CD4-positive, alpha-beta T cell treated with Interleukin-4 for 1 hour (primary cell): ENCODE results near the gene ITGB1BP1.
A peak's percentile ranks its signal among the peaks of the same experiment; 100 is the strongest.

Source experiments
- DNase-seq, 2 donors: peaks; one replicate each; pipeline ENCODE4 v3.0.0-alpha.2; 2020 to 2022

Gene ITGB1BP1

DNA sequence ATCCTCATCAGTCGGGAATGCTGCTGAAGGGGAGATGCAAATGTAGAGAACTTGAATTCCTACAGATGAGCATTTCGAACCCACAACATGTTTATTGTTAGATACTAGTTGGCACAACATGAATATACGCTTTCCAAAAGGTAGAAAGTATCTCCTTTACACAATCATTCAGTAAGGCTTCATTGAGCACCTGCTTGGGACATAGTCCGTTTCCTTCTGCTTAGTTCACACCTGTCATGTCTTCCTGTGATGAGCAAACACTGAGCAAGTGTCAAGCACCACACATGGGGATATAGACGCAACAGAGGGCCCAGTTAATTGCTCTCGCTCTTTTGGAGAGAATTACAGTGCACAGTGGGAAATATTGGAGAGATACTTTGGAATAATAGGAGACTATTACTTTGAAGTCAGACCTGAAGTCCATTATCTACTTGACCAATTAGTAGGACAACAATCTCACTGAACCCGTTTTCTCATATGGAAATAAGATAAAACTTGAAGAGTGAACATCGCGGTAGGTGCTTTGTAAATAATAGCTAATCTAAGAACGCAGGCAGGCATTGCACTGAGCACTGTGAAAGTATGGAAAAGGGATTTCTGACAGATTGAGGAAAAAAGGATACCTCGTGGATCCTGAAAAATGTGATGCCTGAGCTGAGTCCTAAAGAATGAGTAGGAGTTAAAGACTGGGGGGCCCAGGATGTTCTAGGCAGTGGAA is 1.3 kb upstream of the ITGB1BP1 start:
- peak in 1 of 2 donors; percentile 4 for DNase-seq

DNA sequence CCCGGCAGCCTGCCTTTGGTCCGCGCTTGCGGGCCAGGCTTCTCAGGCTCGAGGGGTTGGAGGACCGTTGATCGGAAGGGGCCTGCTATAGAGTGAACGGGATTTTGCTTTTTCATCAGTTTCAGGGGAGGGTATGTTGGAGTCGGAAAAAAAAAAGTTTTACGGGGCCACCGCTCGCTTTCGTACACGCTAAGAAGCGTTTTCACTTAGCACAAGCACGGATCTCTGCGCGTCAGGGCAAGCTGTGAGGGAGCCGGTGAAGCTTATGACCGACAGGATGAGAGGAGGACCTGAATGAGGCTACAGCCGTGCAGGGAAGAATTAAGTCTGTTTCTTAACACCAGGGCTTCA is 569 bp upstream of the ITGB1BP1 start:
- no peak for DNase-seq

DNA sequence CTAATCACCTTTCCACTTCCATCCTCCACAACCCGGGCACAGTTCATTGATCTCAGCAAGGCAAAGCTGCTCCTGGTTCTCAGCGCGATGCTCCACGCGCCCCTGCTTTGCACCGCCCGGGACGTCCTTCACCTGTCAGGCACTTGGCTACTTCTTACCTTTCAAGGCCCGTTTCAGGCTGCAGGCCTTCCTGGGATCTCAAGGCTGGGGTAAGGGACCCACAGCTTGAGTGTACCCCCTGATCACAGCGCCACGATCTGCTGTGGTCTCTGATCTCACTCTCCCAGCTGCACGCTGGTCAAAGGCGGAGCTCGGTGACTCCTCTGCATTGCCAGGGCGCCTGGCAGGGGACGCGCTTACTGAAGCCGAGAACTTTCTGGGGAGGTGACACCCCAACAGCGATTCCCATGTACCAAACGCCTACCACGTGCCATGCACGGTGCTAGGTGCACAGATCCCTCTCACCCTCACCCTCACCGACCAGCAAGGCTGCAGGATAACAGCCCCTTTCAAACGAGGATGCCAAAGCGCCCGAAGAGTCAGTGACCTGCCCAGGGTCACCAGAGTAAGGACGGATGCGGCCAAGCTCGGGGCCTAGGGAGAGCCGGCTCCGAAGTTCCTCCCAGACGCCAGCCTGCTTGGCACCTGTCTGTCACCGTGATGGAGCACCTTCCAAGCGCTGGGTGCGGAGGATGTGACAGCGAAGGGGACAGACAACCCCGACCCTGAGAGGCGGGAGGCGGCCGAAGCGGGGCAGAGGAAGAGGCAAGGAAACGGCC is 818 bp downstream of the ITGB1BP1 start:
- DNase-seq, result peak; percentile 29 to 46

DNA sequence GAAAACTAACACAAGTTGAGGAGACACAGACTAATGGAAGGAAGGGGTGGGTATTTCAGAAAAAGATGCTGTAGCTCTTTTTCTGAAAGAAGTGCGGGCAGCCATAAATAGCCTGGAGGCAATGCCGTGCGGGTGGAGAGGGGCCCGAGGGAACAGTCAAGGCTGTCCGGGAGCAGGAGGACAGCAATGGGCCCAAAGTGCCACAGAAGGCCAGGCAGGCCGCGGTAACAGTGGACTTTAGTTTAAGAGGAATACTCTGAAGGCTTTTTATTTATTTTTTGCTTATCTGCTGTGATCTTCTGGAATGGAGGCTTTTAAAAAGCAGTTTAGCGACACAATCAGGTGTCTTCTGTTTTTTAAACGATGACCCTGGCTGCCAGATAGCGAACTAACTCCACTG is 2.8 kb downstream of the ITGB1BP1 start:
- no peak for DNase-seq

DNA sequence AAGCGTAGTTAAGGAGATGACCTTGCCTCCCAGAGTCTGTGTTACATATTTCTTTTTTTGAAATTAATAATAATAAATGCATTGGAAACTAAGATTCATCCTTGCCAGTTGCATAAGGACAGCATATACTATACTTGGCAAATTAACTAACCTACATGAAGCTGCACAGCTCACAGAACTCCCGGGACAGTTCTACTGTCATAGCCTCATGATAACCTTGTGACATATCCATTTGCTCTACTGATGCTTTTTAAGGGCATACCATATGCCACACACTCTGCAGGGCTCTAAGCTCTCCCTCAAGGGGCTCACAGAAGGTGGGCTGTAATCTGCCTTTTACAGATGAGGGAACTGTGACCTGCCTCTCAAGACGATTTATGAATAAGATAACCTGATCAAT is 3.8 kb downstream of the ITGB1BP1 start:
- no peak for DNase-seq

DNA sequence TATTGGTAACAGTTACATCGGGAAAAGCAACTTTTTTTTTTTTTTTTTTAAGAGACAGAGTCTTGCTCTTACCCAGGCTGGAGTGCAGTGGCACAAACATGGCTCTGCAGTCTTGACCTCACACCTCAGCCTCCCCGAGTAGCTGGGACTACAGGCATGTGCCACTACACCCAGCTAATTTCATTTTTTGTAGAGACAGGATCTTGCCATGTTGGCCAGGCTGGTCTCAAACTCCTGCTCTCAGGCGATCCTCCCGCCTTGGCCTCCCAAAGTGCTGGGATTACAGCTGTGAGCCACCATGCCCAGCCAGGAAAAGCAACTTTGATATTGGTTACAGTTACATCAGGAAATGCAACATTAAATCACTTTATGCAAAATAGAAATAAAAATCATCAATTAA is 4.6 kb downstream of the ITGB1BP1 start:
- DNase-seq, result no peak

DNA sequence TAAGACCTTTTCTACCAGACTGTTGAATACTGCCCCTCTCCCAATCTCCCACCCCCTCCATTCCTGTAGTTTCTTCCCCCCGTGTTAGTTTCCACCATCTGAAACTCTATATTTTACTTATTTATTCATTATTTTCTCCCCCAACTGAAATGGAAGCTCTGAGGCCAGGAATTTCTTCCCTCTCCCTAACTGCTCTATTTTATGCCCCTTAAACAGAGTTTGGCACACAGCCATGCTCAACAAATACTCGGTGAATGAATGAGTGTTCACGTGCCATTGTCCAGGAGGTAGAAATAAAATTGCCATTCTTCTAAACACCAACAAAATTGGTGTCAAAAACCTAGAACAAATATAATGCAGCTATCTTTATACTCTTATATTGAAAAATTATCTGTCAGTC is 5.6 kb downstream of the ITGB1BP1 start:
- no peak for DNase-seq

DNA sequence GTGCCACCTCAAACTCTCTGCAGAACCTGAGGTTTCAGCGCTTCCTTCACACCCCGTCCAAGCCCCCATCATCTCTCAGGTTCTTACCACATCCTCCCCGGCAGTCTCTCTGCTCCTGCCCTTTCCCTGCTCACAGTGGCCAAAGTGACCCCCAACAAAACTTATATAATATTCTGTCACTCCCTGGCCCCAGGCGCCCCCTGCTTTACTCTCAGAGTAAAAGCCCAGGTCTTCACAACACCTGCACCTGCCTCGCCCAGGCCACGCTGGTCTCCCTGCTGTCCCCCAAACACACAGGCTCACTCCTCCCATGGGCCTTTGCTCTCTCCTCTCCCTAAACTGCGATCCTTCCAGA is 6.4 kb downstream of the ITGB1BP1 start:
- DNase-seq, result no peak

DNA sequence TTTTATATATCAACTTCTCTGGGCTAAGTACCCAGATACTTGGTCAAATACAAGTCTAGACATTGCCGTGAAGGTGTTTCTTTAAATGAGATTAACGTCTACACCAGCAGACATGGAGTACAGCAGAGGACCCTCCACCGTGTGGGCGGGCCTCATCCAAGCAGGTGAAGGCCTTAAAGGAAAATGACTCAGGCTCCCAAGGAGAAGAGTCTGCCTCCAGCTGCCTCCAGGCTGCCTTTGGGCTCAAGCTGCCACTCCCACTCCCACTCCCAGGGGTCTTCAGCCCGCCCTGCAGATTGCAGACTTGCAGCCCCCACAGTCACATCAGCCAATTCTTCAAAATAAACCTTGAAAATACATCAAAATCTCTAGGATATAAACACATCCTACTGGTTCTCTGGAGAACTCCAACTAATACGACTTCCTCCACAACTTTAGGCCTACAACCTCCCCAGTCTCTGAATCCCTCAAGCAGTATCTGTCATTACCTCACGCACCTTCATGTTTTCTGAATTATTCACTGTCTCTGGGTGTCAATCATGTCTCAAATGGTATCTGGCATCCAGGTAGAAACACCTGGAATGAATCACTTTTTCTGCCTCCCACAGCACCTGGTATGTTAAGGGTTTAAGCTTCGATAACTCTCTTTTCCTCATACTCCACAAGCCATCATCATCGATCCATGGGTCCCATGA is 6.9 kb downstream of the ITGB1BP1 start:
- no peak for DNase-seq

DNA sequence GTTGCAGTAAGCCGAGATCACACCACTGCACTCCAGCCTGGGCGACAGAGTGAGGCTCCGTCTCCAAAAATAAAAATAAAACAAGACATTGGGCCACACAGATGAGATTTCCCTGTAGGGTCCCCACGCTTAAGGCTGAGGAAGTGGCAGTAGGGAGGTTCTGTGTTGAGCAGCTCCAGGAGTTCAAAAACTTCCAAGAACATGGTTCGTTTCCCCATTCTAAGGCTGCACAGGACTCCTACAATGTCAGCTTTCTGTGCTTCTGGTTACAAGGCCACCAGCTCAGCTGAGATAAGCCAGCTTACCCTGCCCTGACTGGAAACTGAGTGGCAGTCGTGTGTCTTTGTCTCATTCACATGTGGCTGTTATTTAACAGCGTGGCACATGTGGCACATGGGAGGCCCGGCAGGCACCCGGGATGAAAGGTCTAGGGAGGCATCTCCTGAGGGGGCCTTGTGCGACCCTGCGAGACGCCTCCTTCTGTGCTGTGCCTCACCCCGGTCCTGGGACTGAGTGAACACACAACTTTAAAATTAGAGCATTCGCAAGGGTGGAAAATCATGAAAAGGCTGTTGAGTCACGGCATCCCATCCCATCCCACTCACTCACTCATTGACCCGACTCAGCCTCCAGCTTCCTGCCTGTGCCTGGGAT is 7.7 kb downstream of the ITGB1BP1 start:
- DNase-seq, result no peak

DNA sequence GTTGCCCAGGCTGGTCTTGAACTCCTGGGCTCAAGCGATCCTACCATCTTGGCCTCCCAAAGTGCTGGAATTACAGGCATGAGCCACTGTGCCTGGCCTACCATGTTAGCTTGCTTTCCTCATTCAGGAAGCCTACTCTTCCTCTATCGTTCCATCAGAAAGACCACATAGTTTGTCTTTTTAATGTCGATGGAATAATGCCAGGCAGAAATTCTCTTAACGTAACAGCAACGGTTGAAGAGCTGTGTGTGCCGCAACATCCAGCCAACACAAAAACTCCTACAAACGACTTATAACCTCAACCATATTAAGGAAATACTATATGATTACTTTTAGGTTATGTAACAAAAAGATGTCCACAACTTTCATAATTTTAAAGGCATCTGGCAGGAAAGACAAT is 10.5 kb downstream of the ITGB1BP1 start:
- no peak for DNase-seq

DNA sequence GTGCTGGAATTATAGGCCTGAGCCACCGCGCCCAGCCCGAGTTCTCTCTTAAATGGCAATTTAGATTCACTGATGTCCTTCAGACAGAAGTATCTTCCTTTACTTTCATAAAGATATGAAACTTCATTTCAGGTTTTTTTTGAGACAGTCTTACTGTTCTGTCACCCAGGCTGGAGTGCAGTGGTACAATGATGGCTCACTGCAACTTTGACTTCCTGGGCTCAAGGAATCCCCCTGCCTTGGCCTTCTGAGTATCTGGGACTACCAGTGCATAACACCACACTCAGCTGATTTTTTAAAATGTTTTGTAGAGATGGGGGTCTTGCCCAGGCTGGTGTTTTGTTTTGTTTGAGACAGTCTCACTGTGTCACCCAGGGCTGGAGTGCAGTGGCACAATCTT is 13.2 kb downstream of the ITGB1BP1 start:
- no peak for DNase-seq

DNA sequence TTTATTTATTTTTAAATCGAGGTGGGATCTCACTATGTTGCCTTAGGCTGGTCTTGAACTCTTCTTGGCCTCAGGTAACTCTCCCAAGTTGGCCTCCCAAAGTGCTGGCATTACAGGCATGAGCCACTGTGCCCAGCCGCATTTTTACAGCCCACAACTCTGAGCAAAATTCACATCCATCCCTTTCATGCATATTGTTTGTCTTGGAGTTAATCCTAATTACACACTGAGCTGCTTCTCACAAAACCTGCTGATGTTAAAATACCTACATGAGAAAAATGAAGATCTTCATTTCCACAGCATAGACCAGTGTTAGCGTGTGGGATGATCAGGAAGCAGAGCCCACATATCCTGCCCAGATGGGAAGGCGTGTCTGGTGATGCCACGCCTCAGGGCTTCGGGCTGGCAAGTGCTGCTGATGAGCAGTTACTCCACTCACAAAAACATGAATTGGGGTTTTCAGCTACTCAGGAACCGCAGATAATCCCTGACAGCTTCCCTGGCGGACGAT is 14.6 kb downstream of the ITGB1BP1 start:
- DNase-seq, result no peak

DNA sequence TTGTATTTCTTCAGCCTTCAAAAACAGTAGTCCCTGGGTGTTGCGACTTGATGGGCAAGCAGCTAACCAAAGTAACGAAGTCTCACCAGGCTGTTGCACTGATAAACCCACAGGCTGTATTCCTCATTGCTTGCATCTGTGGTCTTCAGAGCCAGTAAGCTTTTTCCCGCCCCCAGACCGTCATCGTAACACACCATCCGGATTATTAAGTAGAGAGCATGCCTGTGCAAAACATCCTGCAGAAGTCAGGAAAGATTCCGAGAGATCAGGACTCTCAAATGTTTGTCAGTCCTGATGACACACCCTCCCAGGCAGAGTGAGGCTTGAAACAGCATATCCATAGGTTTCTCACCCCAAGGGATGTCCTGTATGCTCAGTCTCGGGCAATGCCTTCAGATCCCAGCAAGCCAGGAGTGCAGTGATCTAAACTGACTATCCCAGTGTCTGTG is 15.9 kb downstream of the ITGB1BP1 start:
- DNase-seq, result no peak

DNA sequence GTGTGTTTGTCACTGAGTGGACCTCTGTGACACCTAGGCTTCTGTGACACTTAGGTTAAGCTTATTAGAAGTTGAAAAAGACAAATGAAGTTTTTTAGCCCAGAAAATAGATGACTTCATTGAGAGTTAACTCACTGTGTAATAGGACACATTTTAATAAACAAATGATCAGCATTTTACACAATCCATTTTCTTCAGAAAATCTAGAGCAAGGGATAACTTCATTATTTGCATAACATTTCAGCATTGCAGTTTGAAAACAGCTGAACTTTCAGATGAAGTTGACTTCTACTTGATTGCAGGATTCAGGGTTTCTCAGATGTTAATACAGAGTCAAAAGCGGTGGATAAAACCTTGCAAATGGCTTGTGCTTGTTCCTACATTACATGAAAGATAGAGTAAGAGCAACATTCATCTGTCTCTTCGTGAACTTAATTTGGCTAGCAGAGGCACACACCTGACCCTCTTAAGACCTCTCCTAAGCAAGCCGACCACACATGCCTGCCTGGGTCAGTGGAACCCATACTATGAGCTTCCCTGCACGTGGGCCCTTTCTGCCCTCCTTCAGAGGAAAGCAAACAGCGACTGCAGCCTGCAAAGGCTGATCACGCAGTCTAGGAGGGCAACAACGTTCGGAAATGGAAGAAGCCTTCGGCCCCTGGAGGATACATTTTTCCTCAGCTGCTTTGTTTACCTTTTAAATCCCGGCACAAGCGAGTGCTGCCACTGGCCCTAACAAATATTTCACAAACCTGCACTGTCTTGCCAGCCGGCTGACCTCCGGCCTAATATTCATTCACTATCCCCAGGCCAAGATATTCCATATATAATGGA is 16.6 kb downstream of the ITGB1BP1 start:
- DNase-seq, result no peak

DNA sequence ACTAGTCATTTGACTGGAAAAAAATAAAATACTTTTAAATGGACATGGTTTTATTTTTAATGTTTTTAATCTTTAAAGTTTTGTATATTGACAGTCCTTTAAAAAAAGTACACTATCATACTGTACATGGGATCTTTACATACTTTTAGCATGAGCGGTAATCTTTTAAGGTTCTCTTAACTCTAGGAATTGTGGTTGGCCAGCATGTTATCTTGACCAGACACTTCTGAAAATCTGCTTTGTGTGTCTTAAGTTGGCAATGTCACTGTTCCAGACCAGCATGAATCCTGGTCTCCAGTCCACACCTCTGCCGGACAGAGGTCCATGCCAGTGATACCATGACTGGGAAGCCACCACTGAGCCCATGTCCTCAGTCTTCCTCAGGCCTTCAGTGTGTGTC is 17.7 kb downstream of the ITGB1BP1 start:
- no peak for DNase-seq

DNA sequence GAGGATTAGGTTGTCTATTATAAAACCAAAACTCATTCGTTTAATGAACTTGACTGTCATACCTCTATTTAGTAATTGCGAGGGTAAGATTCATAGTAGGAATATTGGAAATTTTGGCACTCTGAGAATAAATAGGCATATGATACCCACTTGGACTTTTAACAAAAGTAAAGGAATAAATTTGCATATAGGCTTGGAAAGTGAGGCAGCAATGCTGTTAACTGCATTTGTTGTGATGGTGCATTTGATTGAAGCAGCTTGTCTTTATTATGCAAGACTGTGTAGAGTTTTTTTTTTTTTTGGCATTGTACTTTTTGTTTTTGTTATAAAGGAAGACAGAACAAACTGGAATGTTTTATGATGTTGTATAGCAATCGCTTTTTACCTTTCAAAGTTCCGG is 18.9 kb downstream of the ITGB1BP1 start:
- DNase-seq, result no peak

DNA sequence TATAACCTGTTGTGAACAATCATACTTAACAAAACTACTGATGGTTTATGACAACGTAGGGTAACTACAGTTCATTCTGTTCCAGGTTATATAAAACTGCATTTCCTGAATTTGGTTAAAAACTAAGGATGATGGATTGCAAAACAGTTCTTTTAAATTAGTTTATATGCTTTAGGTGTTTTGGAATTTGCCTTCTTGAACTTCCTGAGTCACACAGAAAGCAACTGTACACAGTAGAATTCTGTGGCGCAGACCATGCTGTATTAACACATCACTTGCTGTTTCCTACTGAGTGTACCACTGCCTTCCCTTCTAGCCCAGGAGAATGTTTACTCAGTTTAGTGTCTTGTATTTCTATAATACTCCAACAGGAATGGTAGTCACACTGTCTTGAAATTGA is 19.4 kb downstream of the ITGB1BP1 start:
- no peak for DNase-seq

DNA sequence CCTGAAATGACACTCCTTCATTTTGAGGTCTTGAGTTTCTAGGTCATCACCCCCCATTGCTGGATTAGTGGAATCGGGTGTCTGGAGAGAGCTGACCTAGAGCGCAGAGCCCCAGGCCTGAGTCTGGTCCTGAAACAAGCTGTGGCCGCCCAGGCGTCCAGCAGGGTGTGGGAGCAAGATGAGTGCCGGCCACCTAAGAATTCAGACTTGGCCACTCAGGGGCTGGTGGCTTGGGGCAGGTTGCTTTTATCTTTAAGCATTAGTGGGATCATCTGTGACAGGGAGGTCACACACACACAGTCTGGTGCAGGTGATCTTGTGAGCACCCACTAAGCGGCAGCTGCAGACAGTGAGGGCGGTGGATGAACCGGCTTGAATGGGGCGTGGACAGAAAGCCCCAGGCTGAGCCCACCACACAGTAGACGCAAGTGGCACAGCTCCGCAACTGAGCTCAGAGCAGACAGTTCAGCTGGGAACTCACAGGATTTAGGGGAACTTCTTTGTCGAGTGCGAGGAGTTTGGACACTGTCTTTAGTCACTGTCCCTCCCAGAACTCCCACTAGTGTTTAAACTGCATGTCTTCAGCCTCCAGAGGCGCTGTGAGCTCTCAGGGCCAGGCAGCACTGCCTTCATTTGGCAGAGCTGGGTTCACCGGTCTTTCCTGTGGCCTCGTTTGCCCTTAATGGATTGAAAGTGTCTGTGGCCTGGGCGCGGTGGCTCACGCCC is 21.5 kb downstream of the ITGB1BP1 start:
- DNase-seq, result no peak

DNA sequence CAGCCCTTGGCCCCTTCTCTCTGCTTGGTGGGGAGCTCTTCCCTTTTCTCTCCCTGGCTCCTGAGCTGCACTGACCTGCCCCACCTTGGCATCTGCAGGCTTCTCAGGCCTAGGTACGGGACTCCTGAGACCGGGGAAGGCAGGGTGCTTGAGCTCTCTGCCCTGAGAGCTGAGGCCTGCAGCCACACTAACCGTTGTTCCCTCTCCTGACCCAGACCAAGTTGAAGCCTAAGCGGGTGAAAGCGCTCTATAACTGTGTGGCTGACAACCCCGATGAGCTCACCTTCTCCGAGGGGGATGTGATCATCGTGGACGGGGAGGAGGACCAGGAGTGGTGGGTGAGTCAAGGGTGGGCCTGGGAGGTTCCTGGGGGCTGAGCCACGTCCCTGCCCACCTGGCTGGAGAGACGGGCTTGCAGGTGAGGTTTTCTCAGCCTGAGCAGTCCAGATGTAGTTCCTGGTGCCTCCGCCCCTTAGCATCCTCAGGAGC is 22.2 kb downstream of the ITGB1BP1 start:
- no peak for DNase-seq

DNA sequence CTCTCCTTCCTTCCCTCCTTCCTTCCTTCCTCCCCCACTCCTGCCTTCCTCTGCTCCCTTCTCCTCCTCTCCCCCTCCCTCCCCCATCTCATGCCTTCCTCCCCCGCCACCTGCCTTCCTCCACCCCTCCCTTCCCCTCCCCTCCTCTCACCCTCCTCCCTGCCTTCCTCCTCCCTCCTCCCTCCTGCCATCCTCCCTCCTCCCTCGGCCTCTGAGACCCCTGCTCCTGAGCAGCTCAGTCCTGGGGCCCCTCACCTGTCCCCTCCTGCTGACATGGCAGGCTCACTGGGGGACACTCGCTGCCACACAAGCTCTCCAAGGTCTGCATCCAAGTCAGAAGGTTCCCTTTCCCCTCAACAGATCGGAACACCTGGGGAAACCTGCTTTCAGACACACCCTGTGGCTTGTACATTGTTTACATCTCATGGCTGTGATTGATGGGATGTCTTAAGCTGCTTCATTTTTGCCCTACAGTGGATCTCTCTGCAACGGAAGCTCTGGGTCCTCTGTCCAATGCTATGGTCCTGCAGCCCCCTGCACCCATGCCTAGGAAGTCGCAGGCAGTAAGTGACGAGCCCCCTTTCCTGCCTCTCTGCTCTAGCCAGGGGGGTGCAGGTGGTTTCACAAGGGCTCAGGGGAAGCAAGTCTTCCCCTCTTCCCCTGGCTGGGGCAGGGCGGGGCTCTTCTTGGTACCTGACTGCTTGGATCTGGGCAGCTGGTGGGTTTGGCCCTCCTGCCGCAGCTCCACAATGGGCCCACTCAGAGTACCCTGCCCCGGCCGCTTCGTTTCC is 22.9 kb downstream of the ITGB1BP1 start:
- DNase-seq, result no peak
